BJ (cell line): ENCODE data around the gene DBI. TPM values are rescaled to one million over a fixed set of nuclear protein-coding genes. Genes with fewer than 3 reads are reported as not detected.

ENCODE experiments used
- CTCF ChIA-PET: fragments of 350-600 bp; formaldehyde crosslinking; extraction: SDS; loops from one replicate; lab custom pipeline; 2021; ENCODE audit warnings: antibody characterized with exemption, inconsistent platforms; lab: Yijun Ruan, JAX
- POLR2A ChIA-PET: fragments of 300-600 bp; sonication (Branson Sonifier 250); formaldehyde crosslinking; extraction: SDS; loops from one replicate; lab custom pipeline; 2021; ENCODE audit warnings: antibody characterized with exemption; lab: Charles Lee
- DNase-seq: peaks from one replicate; pipeline ENCODE4 v3.0.0-alpha.2; 2011; ENCODE audit warnings: low read depth
- H3K27me3 ChIP-seq: 2 replicates; pipeline ENCODE4 v1.6.0; 2011; ENCODE audit warnings: low read length; ENCODE audit not compliant: control insufficient read depth, insufficient read depth
- H3K36me3 ChIP-seq: 2 replicates; pipeline ENCODE4 v1.5.1; 2011; ENCODE audit warnings: low read length; ENCODE audit not compliant: control insufficient read depth, insufficient read depth
- H3K4me3 ChIP-seq: 2 replicates; pipeline ENCODE4 v1.5.1; 2011; ENCODE audit warnings: low read depth, mild to moderate bottlenecking, control low read depth, low read length
- CTCF ChIP-seq: IDR thresholded peaks from 2 replicates; pipeline ENCODE4 v1.5.1; 2011; ENCODE audit warnings: low read depth, mild to moderate bottlenecking, control low read depth, inconsistent platforms, low read length, moderate library complexity; ENCODE audit not compliant: insufficient read depth
- polyA plus RNA-seq: library from polyadenylated mRNA; depleted of rRNA; stranded (reverse); fragments of >200 nt; gene quantifications from 2 replicates; pipeline ENCODE4 v1.2.3, GENCODE V29; 2011

DBI gene
- polyA plus RNA-seq, 1 experiment = 104 TPM

- Histone ChIP-seq H3K4me3 (no peak overlapping the region), H3K27me3 (no peaks in the 10 kb centered on the region), H3K36me3 (no peaks in the 10 kb centered on the region)
- ChIA-PET POLR2A (no interaction called here), CTCF (no interaction called here)
- DNase-seq = no peak
- no peak for TF ChIP-seq CTCF
These were observed 39.8 kb upstream of the DBI start for GRCh38 chr2:119326938-119327337.

- DNase-seq = no peak
- H3K27me3 ChIP-seq = no peaks in the 10 kb centered on the region
- ChIA-PET POLR2A (no interaction called here), CTCF (no interaction called here)
- no peak for TF ChIP-seq CTCF
- no peak overlapping the region for H3K4me3 ChIP-seq
- no peaks in the 10 kb centered on the region for H3K36me3 ChIP-seq
These were observed 39.3 kb upstream of the DBI start for GRCh38 chr2:119327431-119327830.

- CTCF ChIA-PET = no interaction called here
- H3K36me3 ChIP-seq = no peaks in the 10 kb centered on the region
- POLR2A ChIA-PET = no interaction called here
- no peak overlapping the region for H3K4me3 ChIP-seq
- no peak for DNase-seq
- H3K27me3 ChIP-seq = no peaks in the 10 kb centered on the region
- no peak for TF ChIP-seq CTCF
These were observed 33.8 kb upstream of the DBI start for GRCh38 chr2:119332953-119333352.

GRCh38 chr2:119333360-119333759, 33.4 kb upstream of the DBI start:
- POLR2A ChIA-PET = no interaction called here
- CTCF ChIA-PET = no interaction called here
- Histone ChIP-seq H3K4me3 (no peak overlapping the region), H3K36me3 (no peaks in the 10 kb centered on the region), H3K27me3 (no peaks in the 10 kb centered on the region)
- no peak for DNase-seq
- TF ChIP-seq CTCF = no peak

- TF ChIP-seq CTCF = no peak
- POLR2A ChIA-PET = no interaction called here
- Histone ChIP-seq H3K27me3 (no peaks in the 10 kb centered on the region), H3K4me3 (no peak overlapping the region), H3K36me3 (no peaks in the 10 kb centered on the region)
- no peak for DNase-seq
- CTCF ChIA-PET = no interaction called here
These were observed 32.9 kb upstream of the DBI start for GRCh38 chr2:119333833-119334232.
